Neuronal stem cell (in vitro differentiated cells): Measurements from ENCODE around the gene AKAP8L.
"Not testable (repeated sequence)": the region's sequence is repeated elsewhere in the genome, so short reads cannot be mapped to it uniquely, and the experiment has no call there.

ENCODE experiments used
- DNase-seq: peaks from one replicate; pipeline ENCODE4 v3.0.0-alpha.2; 2013; ENCODE audit warnings: low spot score
- H2AFZ ChIP-seq: one replicate; pipeline ENCODE4 v1.6.1; 2013; ENCODE audit warnings: mild to moderate bottlenecking, low read length, inconsistent platforms
- H2AK5ac ChIP-seq: 2 replicates; pipeline ENCODE4 v1.6.1; 2013; ENCODE audit warnings: low read depth, mild to moderate bottlenecking, inconsistent platforms, low read length, moderate library complexity, mixed read lengths
- H2BK120ac ChIP-seq: 2 replicates; pipeline ENCODE4 v1.6.1; 2013; ENCODE audit warnings: low read depth, mild to moderate bottlenecking, inconsistent platforms, low read length, moderate library complexity, mixed read lengths
- H2BK12ac ChIP-seq: one replicate; pipeline ENCODE4 v1.6.1; 2013; ENCODE audit warnings: low read length, inconsistent platforms
- H2BK15ac ChIP-seq: 2 replicates; pipeline ENCODE4 v1.6.1; 2013; ENCODE audit warnings: mild to moderate bottlenecking, low read length, inconsistent platforms, mixed read lengths
- H2BK5ac ChIP-seq: one replicate; pipeline ENCODE4 v1.6.1; 2013; ENCODE audit warnings: inconsistent platforms, mild to moderate bottlenecking, low read length, moderate library complexity
- H3K14ac ChIP-seq: one replicate; pipeline ENCODE4 v1.6.1; 2013; ENCODE audit warnings: low read length, inconsistent platforms
- H3K18ac ChIP-seq: 2 replicates; pipeline ENCODE4 v1.6.1; 2013; ENCODE audit warnings: low read length, inconsistent platforms
- H3K23ac ChIP-seq: 2 replicates; pipeline ENCODE4 v1.6.1; 2013; ENCODE audit warnings: low read depth, mild to moderate bottlenecking, mixed read lengths, low read length, inconsistent platforms; ENCODE audit not compliant: poor library complexity
- H3K27ac ChIP-seq: replicated peaks from 3 replicates; pipeline ENCODE4 v1.5.1; 2013; ENCODE audit warnings: low read length, inconsistent platforms
- H3K27me3 ChIP-seq, 3 experiments: 2 replicates each; pipeline ENCODE4 v1.6.1; 2013; ENCODE audit warnings: low read length in 3 of 3, mild to moderate bottlenecking in 2 of 3, inconsistent platforms in 1 of 3, low read depth in 1 of 3, mixed read lengths in 1 of 3, moderate library complexity in 1 of 3; ENCODE audit not compliant: control insufficient read depth in 3 of 3, insufficient read depth in 3 of 3
- H3K36me3 ChIP-seq, 2 donors: replicated peaks in 1 of 2; 2 replicates each; pipeline ENCODE4 v1.6.1; 2013; ENCODE audit warnings: low read length in 2 of 2; ENCODE audit not compliant: control insufficient read depth in 2 of 2, insufficient read depth in 2 of 2
- H3K4ac ChIP-seq: 2 replicates; pipeline ENCODE4 v1.6.1; 2013; ENCODE audit warnings: inconsistent platforms, mild to moderate bottlenecking, low read length, moderate library complexity
- H3K4me1 ChIP-seq, 2 donors: 1 replicate in 1 of 2; 2 replicates in 1 of 2; pipeline ENCODE4 v1.6.1; 2013; ENCODE audit warnings: low read length in 2 of 2, low read depth in 1 of 2; ENCODE audit not compliant: control insufficient read depth in 2 of 2, insufficient read depth in 1 of 2
- H3K4me2 ChIP-seq: one replicate; pipeline ENCODE4 v1.6.1; 2013; ENCODE audit warnings: mild to moderate bottlenecking, low read length, inconsistent platforms; ENCODE audit not compliant: insufficient read depth, poor library complexity, severe bottlenecking
- H3K4me3 ChIP-seq, 2 donors: 2 replicates each; pipeline ENCODE4 v1.5.1; 2013; ENCODE audit warnings: low read length in 2 of 2, mild to moderate bottlenecking in 2 of 2, inconsistent platforms in 1 of 2, moderate library complexity in 1 of 2
- H3K79me1 ChIP-seq: one replicate; pipeline ENCODE4 v1.6.1; 2013; ENCODE audit warnings: low read depth, mild to moderate bottlenecking, inconsistent platforms, low read length, moderate library complexity
- H3K9ac ChIP-seq: one replicate; pipeline ENCODE4 v1.6.1; 2013; ENCODE audit warnings: mild to moderate bottlenecking, low read depth, low read length, inconsistent platforms; ENCODE audit not compliant: poor library complexity
- H3K9me3 ChIP-seq, 2 donors: replicated peaks in 1 of 2; 2 replicates each; pipeline versions ENCODE3 to v1.6.1; 2013; ENCODE audit warnings: low read length in 2 of 2, mild to moderate bottlenecking in 2 of 2, inconsistent platforms in 1 of 2, low read depth in 1 of 2, mixed read lengths in 1 of 2, moderate library complexity in 1 of 2; ENCODE audit not compliant: control insufficient read depth in 2 of 2, insufficient read depth in 1 of 2
- H4K8ac ChIP-seq: one replicate; pipeline ENCODE4 v1.6.1; 2013; ENCODE audit warnings: low read depth, mild to moderate bottlenecking, inconsistent platforms, low read length, moderate library complexity
- H4K91ac ChIP-seq: one replicate; pipeline ENCODE4 v1.6.1; 2013; ENCODE audit warnings: low read length, low read depth, mild to moderate bottlenecking, inconsistent platforms; ENCODE audit not compliant: poor library complexity
- WGBS, 2 donors: extraction: QIAGEN DNeasy Blood & Tissue Kit; methylation state at CpG; one replicate each; pipeline ENCODE4 v1.1.7; 2013; ENCODE audit warnings: missing lambda C conversion rate in 2 of 2, mixed read lengths in 1 of 2; ENCODE audit not compliant: insufficient read length in 2 of 2, insufficient replicate concordance in 1 of 2; ENCODE audit errors: extremely low coverage in 2 of 2; 5-methylcytosine and 5-hydroxymethylcytosine counted together

The AKAP8L gene

GRCh38 chr19:15340086-15340485, 78.7 kb downstream of the AKAP8L start:
- Histone ChIP-seq H3K27me3 (no peaks in the 10 kb centered on the region), H2BK15ac (no peak overlapping the region), H3K79me1 (peaks cover 2% of the 10 kb centered on the region), H3K9me3 (no peaks in the 10 kb centered on the region), H3K14ac (no peak overlapping the region), H4K8ac (no peak overlapping the region), H4K91ac (no peak overlapping the region), H2BK5ac (no peak overlapping the region), H3K27ac (no peak overlapping the region), H3K4me2 (no peak overlapping the region), H3K4ac (no peak overlapping the region), H3K18ac (no peak overlapping the region), H3K4me3 (no peak overlapping the region), H3K23ac (no peak overlapping the region), H2AFZ (no peak overlapping the region), H2BK12ac (no peak overlapping the region), H2AK5ac (no peak overlapping the region), H3K36me3 (peaks cover 0 to 45% of the 10 kb centered on the region in 2 donors), H3K4me1 (no peaks in the 10 kb centered on the region), H3K9ac (no peak overlapping the region), H2BK120ac (no peak overlapping the region)
- no CpG with 5 or more reads among the region's 4 CpGs for WGBS, 2 donors
- DNase-seq: no peak

GRCh38 chr19:15337202-15337601, 81.6 kb downstream of the AKAP8L start:
- Histone ChIP-seq H3K4me3 (no peak overlapping the region), H3K14ac (no peak overlapping the region), H2BK120ac (no peak overlapping the region), H4K8ac (no peak overlapping the region), H3K4me1 (peaks cover 0 to 4% of the 10 kb centered on the region in 2 donors), H3K23ac (no peak overlapping the region), H2BK5ac (no peak overlapping the region), H3K4me2 (no peak overlapping the region), H2BK15ac (no peak overlapping the region), H3K9ac (no peak overlapping the region), H3K79me1 (peaks cover 10% of the 10 kb centered on the region), H2BK12ac (no peak overlapping the region), H2AFZ (no peak overlapping the region), H3K4ac (no peak overlapping the region), H3K9me3 (no peaks in the 10 kb centered on the region), H4K91ac (no peak overlapping the region), H3K27ac (no peak overlapping the region), H3K36me3 (peaks cover 0 to 31% of the 10 kb centered on the region in 2 donors), H3K18ac (no peak overlapping the region), H2AK5ac (no peak overlapping the region), H3K27me3 (no peaks in the 10 kb centered on the region)
- no CpG with 5 or more reads among the region's 8 CpGs for WGBS, 2 donors
- DNase-seq: no peak

GRCh38 chr19:15335992-15336391, 82.8 kb downstream of the AKAP8L start:
- no CpG with 5 or more reads among the region's 7 CpGs for WGBS, 2 donors
- H3K4me1 ChIP-seq, H3K27me3 ChIP-seq: not testable (repeated sequence)

GRCh38 chr19:15332311-15332996, 86.3 kb downstream of the AKAP8L start, which contains the start of gene BRD4:
BRD4 (minus strand) TSS chr19:15332539; CDS start chr19:15273099, 59,440 bp downstream.
- no CpG with 5 or more reads among the region's 81 CpGs for WGBS, 2 donors
- peak; percentile 74 for DNase-seq
- peak within 1 kb of the TSS; percentile 98 for H3K18ac ChIP-seq

More at GRCh38 chr19:15335992-15336391, 82.8 kb downstream of the AKAP8L start:
- not testable (repeated sequence) for H3K9ac ChIP-seq, H3K23ac ChIP-seq, H2AK5ac ChIP-seq, H4K91ac ChIP-seq, H2BK12ac ChIP-seq, H2AFZ ChIP-seq, H2BK15ac ChIP-seq, H3K4ac ChIP-seq, H3K4me2 ChIP-seq, H3K18ac ChIP-seq, DNase-seq, H2BK120ac ChIP-seq, H4K8ac ChIP-seq, H3K27ac ChIP-seq, H2BK5ac ChIP-seq, H3K4me3 ChIP-seq, H3K14ac ChIP-seq, H3K9me3 ChIP-seq
- Histone ChIP-seq H3K79me1 (peaks cover 12% of the 10 kb centered on the region), H3K36me3 (peaks cover 0 to 28% of the 10 kb centered on the region in 2 donors)

More at GRCh38 chr19:15332311-15332996, 86.3 kb downstream of the AKAP8L start, which contains the start of gene BRD4:
- H3K14ac ChIP-seq: peak within 1 kb of the TSS; percentile 97
- peak within 1 kb of the TSS; percentile 99 for H2BK5ac ChIP-seq
- H2BK12ac ChIP-seq: peak within 1 kb of the TSS; percentile 73
- peak within 1 kb of the TSS; percentile 73 for H3K23ac ChIP-seq
- H3K4me2 ChIP-seq: peak within 1 kb of the TSS; percentile 89
- no peaks in the 10 kb centered on the region for H3K27me3 ChIP-seq
- peak within 1 kb of the TSS; percentile 99 for H3K9ac ChIP-seq
- H4K8ac ChIP-seq: peak within 1 kb of the TSS; percentile 96
- peak within 1 kb of the TSS; percentile 84 for H2AFZ ChIP-seq
- peak within 1 kb of the TSS; percentile 94 for H2BK15ac ChIP-seq
- peak within 1 kb of the TSS; percentile 87 for H3K27ac ChIP-seq
- peaks cover 12% of the 10 kb centered on the region for H3K79me1 ChIP-seq
- H2BK120ac ChIP-seq: peak within 1 kb of the TSS; percentile 91
- peaks cover 3 to 6% of the 10 kb centered on the region in 2 donors for H3K4me1 ChIP-seq
- peaks cover 0 to 18% of the 10 kb centered on the region in 2 donors for H3K36me3 ChIP-seq
- H3K9me3 ChIP-seq: peaks cover 0 to 3% of the 10 kb centered on the region in 2 donors
- peak within 1 kb of the TSS; percentile 30 for H4K91ac ChIP-seq
- peak within 1 kb of the TSS; percentile 94 for H2AK5ac ChIP-seq
- peak within 1 kb of the TSS; percentile 84 for H3K4ac ChIP-seq
- H3K4me3 ChIP-seq: peak within 1 kb of the TSS; percentile 99 to 100
